ENCODE results near the gene TANGO6.

- TF ChIP-seq CTCF (conservative IDR thresholded peaks at IDR 0.05 in 1 of 2, IDR thresholded peaks at IDR 0.05 in 1 of 2; ENCODE audit: extremely low read depth in 1 of 2, insufficient read depth in 1 of 2, low read depth in 1 of 2, low read length in 2 of 2), result no peak
- no peak for TF ChIP-seq EZH2 (IDR thresholded peaks at IDR 0.05; ENCODE audit: borderline replicate concordance, low read length)
Measured at GRCh38 chr16:69013991-69014390, 170.7 kb downstream of the TANGO6 start.
